Keratinocyte (primary cell): ENCODE measurements around the gene FLNC.

Experiments
- CTCF ChIP-seq, 3 experiments: IDR thresholded peaks in 1 of 3; conservative IDR thresholded peaks in 1 of 3; optimal IDR thresholded peaks in 1 of 3; 2 replicates in 2 of 3; 3 replicates in 1 of 3; pipeline versions ENCODE3 to v1.5.1; 2011; ENCODE audit warnings: low read length in 3 of 3, mild to moderate bottlenecking in 3 of 3, moderate library complexity in 2 of 3, control low read depth in 1 of 3, inconsistent platforms in 1 of 3; ENCODE audit not compliant: insufficient read depth in 2 of 3; ENCODE audit errors: extremely low read depth in 1 of 3
- EZH2 ChIP-seq: IDR thresholded peaks from one replicate; pipeline ENCODE4 v1.6.1; 2012; ENCODE audit warnings: inconsistent platforms, mild to moderate bottlenecking, low read length, moderate library complexity

- no peak for TF ChIP-seq EZH2
- TF ChIP-seq CTCF (optimal IDR thresholded peaks at IDR 0.05 in 1 of 3, IDR thresholded peaks at IDR 0.05 in 1 of 3, conservative IDR thresholded peaks at IDR 0.05 in 1 of 3; ENCODE audit: extremely low read depth in 1 of 3, insufficient read depth in 2 of 3, low read length in 3 of 3): no peak
Measured at GRCh38 chr7:128842674-128843641, 12.8 kb downstream of the FLNC start.
